GM12874 (cell line): ENCODE data around the gene GALM.

Source experiments
- CTCF ChIP-seq: IDR thresholded peaks from 2 replicates; pipeline ENCODE4 v1.5.1; 2011; ENCODE audit warnings: low read depth, mild to moderate bottlenecking, control low read depth, low read length, moderate library complexity; ENCODE audit not compliant: insufficient read depth

Gene GALM

GRCh38 chr2:38728694-38729093, 62.8 kb downstream of the GALM start:
- no peak for TF ChIP-seq CTCF

GRCh38 chr2:38731090-38731489, 65.2 kb downstream of the GALM start:
- TF ChIP-seq CTCF: no peak

DNA sequence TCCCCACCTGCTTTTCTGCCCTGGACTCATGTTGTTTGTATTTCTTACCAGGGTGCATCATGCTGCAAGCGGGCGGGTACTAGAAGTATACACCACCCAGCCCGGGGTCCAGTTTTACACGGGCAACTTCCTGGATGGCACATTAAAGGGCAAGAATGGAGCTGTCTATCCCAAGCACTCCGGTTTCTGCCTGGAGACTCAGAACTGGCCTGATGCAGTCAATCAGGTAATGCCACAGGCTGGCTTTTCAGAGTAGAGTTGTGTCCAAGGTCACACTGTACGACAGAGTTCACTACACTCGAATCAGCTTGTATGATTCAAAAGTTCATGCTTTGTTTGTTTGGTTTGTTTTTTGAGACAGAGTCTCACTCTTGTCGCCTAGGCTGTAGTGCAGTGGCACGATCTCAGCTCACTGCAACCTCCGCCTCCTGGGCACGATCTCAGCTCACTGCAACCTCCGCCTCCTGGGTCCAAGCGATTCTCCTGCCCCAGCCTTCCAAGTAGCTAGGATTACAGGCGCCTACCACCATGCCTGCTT, 65.8 kb downstream of the GALM start:
- no peak for TF ChIP-seq CTCF

GRCh38 chr2:38733300-38733971, 67.5 kb downstream of the GALM start:
- no peak for TF ChIP-seq CTCF

GRCh38 chr2:38734299-38735058, 68.6 kb downstream of the GALM start:
- no peak for TF ChIP-seq CTCF

- no peak for TF ChIP-seq CTCF
Measured at GRCh38 chr2:38735999-38736320, 70.0 kb downstream of the GALM start.

DNA sequence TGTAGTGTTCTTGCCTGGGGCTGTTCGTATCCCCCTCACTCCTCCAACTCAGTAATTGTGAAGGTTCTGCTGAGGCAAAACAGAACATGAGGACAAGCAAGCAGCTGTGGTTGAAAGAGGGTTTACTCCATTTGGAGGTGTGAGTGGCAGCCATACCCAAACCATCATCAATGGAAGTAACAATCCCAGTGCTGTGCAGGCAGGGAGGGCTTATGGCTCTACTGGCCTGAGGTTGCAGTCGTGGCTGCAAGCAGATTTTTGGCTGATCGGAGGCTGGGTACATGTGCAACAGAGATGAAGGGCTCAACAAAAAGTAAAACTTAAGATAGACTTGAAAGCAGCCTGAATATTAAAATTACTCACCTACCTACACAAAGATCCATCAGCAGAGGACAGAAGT, 72.0 kb downstream of the GALM start:
- TF ChIP-seq CTCF: no peak
